ENCODE data around the gene LRRN1. TPM values are rescaled to one million over a fixed set of nuclear protein-coding genes. Genes with fewer than 3 reads are reported as not detected.

The LRRN1 gene
- total and polyA plus RNA-seq, 3 experiments from 2014 or later, result 0.23 to 0.80 (median 0.39) TPM

- CTCF ChIA-PET, result no interaction called here
- Mint-ChIP-seq H3K36me3 (peaks cover 0 to 17% (median 3%) of the 10 kb centered on the region in 3 donors), H3K4me3 (no peak overlapping the region), H3K9me3 (peaks cover 9 to 30% (median 24%) of the 10 kb centered on the region in 5 donors), H3K27ac (no peak overlapping the region), H3K4me1 (peaks cover 0 to 1% (median 0%) of the 10 kb centered on the region in 3 donors), H3K27me3 (no peaks in the 10 kb centered on the region)
- no peak for DNase-seq
- Histone ChIP-seq H3K36me3 (ENCODE audit: insufficient read depth, low read length) (no peaks in the 10 kb centered on the region), H3K4me3 (ENCODE audit: low read length) (no peak overlapping the region), H3K27me3 (ENCODE audit: insufficient read depth, low read length, poor library complexity, severe bottlenecking) (no peaks in the 10 kb centered on the region), H3K4me1 (ENCODE audit: insufficient read depth, low read length) (no peaks in the 10 kb centered on the region), H3K27ac (ENCODE audit: low read depth, low read length) (no peak overlapping the region), H3K9me3 (ENCODE audit: low read length) (no peaks in the 10 kb centered on the region)
- POLR2A ChIA-PET, result no interaction called here
These were observed 43.1 kb downstream of the LRRN1 start for GRCh38 chr3:3842356-3842755.

GRCh38 chr3:3847994-3848922, 49.0 kb downstream of the LRRN1 start:
- POLR2A ChIA-PET, result no interaction called here
- H3K27ac Mint-ChIP-seq, result no peak overlapping the region

GRCh38 chr3:3848923-3849275, 49.7 kb downstream of the LRRN1 start:
- peaks cover 0 to 1% of the 10 kb centered on the region in 2 donors for H3K27me3 Mint-ChIP-seq
- CTCF ChIA-PET, result no interaction called here
- Histone ChIP-seq H3K27me3 (ENCODE audit: insufficient read depth, low read length, poor library complexity, severe bottlenecking) (no peaks in the 10 kb centered on the region), H3K4me1 (ENCODE audit: insufficient read depth, low read length) (no peaks in the 10 kb centered on the region), H3K4me3 (ENCODE audit: low read length) (no peak overlapping the region), H3K9me3 (ENCODE audit: low read length) (no peaks in the 10 kb centered on the region), H3K36me3 (ENCODE audit: insufficient read depth, low read length) (no peaks in the 10 kb centered on the region), H3K27ac (ENCODE audit: low read depth, low read length) (no peak overlapping the region)
- peaks cover 0 to 14% (median 3%) of the 10 kb centered on the region in 3 donors for H3K36me3 Mint-ChIP-seq
- DNase-seq, result no peak
- peaks cover 0 to 7% (median under 1%) of the 10 kb centered on the region in 5 donors for H3K9me3 Mint-ChIP-seq
- no peak overlapping the region for H3K4me3 Mint-ChIP-seq
- H3K27ac Mint-ChIP-seq, result no peak overlapping the region
- POLR2A ChIA-PET, result no interaction called here
- no peaks in the 10 kb centered on the region for H3K4me1 Mint-ChIP-seq

More at GRCh38 chr3:3847994-3848922, 49.0 kb downstream of the LRRN1 start:
- Histone ChIP-seq H3K27me3 (ENCODE audit: insufficient read depth, low read length, poor library complexity, severe bottlenecking) (no peaks in the 10 kb centered on the region), H3K36me3 (ENCODE audit: insufficient read depth, low read length) (no peaks in the 10 kb centered on the region), H3K9me3 (ENCODE audit: low read length) (no peaks in the 10 kb centered on the region), H3K4me1 (ENCODE audit: insufficient read depth, low read length) (no peaks in the 10 kb centered on the region), H3K27ac (ENCODE audit: low read depth, low read length) (no peak overlapping the region), H3K4me3 (ENCODE audit: low read length) (no peak overlapping the region)
- CTCF ChIA-PET, result no interaction called here
- H3K4me3 Mint-ChIP-seq, result no peak overlapping the region
- peaks cover 0 to 8% (median 2%) of the 10 kb centered on the region in 5 donors for H3K9me3 Mint-ChIP-seq
- H3K36me3 Mint-ChIP-seq, result peaks cover 0 to 14% (median 3%) of the 10 kb centered on the region in 3 donors
- H3K4me1 Mint-ChIP-seq, result no peaks in the 10 kb centered on the region
- H3K27me3 Mint-ChIP-seq, result peaks cover 0 to under 1% of the 10 kb centered on the region in 2 donors
- DNase-seq, result no peak

- H3K27ac Mint-ChIP-seq, result no peak overlapping the region
- Histone ChIP-seq H3K4me1 (ENCODE audit: insufficient read depth, low read length) (no peaks in the 10 kb centered on the region), H3K27ac (ENCODE audit: low read depth, low read length) (no peak overlapping the region), H3K4me3 (ENCODE audit: low read length) (no peak overlapping the region), H3K27me3 (ENCODE audit: insufficient read depth, low read length, poor library complexity, severe bottlenecking) (no peaks in the 10 kb centered on the region), H3K36me3 (ENCODE audit: insufficient read depth, low read length) (no peaks in the 10 kb centered on the region), H3K9me3 (ENCODE audit: low read length) (no peaks in the 10 kb centered on the region)
- peaks cover 0 to 3% (median 0%) of the 10 kb centered on the region in 5 donors for H3K9me3 Mint-ChIP-seq
- peaks cover 0 to 1% of the 10 kb centered on the region in 2 donors for H3K27me3 Mint-ChIP-seq
- no peaks in the 10 kb centered on the region for H3K36me3 Mint-ChIP-seq
- ChIA-PET POLR2A (no interaction called here), CTCF (no interaction called here)
- H3K4me3 Mint-ChIP-seq, result no peak overlapping the region
- no peak for DNase-seq
- H3K4me1 Mint-ChIP-seq, result no peaks in the 10 kb centered on the region
These were observed 52.5 kb downstream of the LRRN1 start for GRCh38 chr3:3851621-3852323.

- H3K9me3 ChIP-seq (ENCODE audit: low read length), result no peaks in the 10 kb centered on the region
- H3K36me3 ChIP-seq (ENCODE audit: insufficient read depth, low read length), result no peaks in the 10 kb centered on the region
- no peak overlapping the region for H3K4me3 ChIP-seq (ENCODE audit: low read length)
- H3K27me3 ChIP-seq (ENCODE audit: insufficient read depth, low read length, poor library complexity, severe bottlenecking), result no peaks in the 10 kb centered on the region
- no peak overlapping the region for H3K27ac Mint-ChIP-seq
- H3K27me3 Mint-ChIP-seq, result peaks cover 0 to 1% of the 10 kb centered on the region in 2 donors
- no peak overlapping the region for H3K27ac ChIP-seq (ENCODE audit: low read depth, low read length)
- no peak for DNase-seq
- ChIA-PET CTCF (no interaction called here), POLR2A (no interaction called here)
- H3K4me1 Mint-ChIP-seq, result no peaks in the 10 kb centered on the region
- H3K4me3 Mint-ChIP-seq, result no peak overlapping the region
- H3K36me3 Mint-ChIP-seq, result no peaks in the 10 kb centered on the region
- no peaks in the 10 kb centered on the region for H3K4me1 ChIP-seq (ENCODE audit: insufficient read depth, low read length)
- peaks cover 0 to 3% (median 0%) of the 10 kb centered on the region in 5 donors for H3K9me3 Mint-ChIP-seq
These were observed 54.3 kb downstream of the LRRN1 start for GRCh38 chr3:3853544-3853943.

- H3K4me1 Mint-ChIP-seq, result no peaks in the 10 kb centered on the region
These were observed 55.8 kb downstream of the LRRN1 start for GRCh38 chr3:3855056-3855455.

GRCh38 chr3:3860235-3860634, 61.0 kb downstream of the LRRN1 start:
- no peaks in the 10 kb centered on the region for H3K4me1 Mint-ChIP-seq

More at GRCh38 chr3:3855056-3855455, 55.8 kb downstream of the LRRN1 start:
- no peaks in the 10 kb centered on the region for H3K27me3 ChIP-seq (ENCODE audit: insufficient read depth, low read length, poor library complexity, severe bottlenecking)
- H3K27me3 Mint-ChIP-seq, result peaks cover 0 to 1% of the 10 kb centered on the region in 2 donors
- H3K36me3 ChIP-seq (ENCODE audit: insufficient read depth, low read length), result no peaks in the 10 kb centered on the region
- ChIA-PET POLR2A (no interaction called here), CTCF (no interaction called here)
- no peaks in the 10 kb centered on the region for H3K4me1 ChIP-seq (ENCODE audit: insufficient read depth, low read length)
- no peak for DNase-seq
- peaks cover 0 to 3% (median 0%) of the 10 kb centered on the region in 5 donors for H3K9me3 Mint-ChIP-seq
- no peaks in the 10 kb centered on the region for H3K9me3 ChIP-seq (ENCODE audit: low read length)
- H3K27ac ChIP-seq (ENCODE audit: low read depth, low read length), result no peak overlapping the region
- no peaks in the 10 kb centered on the region for H3K36me3 Mint-ChIP-seq
- H3K27ac Mint-ChIP-seq, result peak overlapping the region in 1 of 8 donors; percentile 22
- no peak overlapping the region for H3K4me3 ChIP-seq (ENCODE audit: low read length)
- no peak overlapping the region for H3K4me3 Mint-ChIP-seq

GRCh38 chr3:3862534-3862933, 63.3 kb downstream of the LRRN1 start:
- no peak overlapping the region for H3K4me3 Mint-ChIP-seq

More at GRCh38 chr3:3860235-3860634, 61.0 kb downstream of the LRRN1 start:
- no peaks in the 10 kb centered on the region for H3K9me3 ChIP-seq (ENCODE audit: low read length)
- no peak overlapping the region for H3K4me3 ChIP-seq (ENCODE audit: low read length)
- H3K4me3 Mint-ChIP-seq, result no peak overlapping the region
- H3K27ac ChIP-seq (ENCODE audit: low read depth, low read length), result no peak overlapping the region
- H3K36me3 Mint-ChIP-seq, result peaks cover 2 to 18% (median 7%) of the 10 kb centered on the region in 3 donors
- peaks cover 0 to 2% of the 10 kb centered on the region in 2 donors for H3K27me3 Mint-ChIP-seq
- no peaks in the 10 kb centered on the region for H3K36me3 ChIP-seq (ENCODE audit: insufficient read depth, low read length)
- POLR2A ChIA-PET, result no interaction called here
- peaks cover 2 to 9% (median 5%) of the 10 kb centered on the region in 5 donors for H3K9me3 Mint-ChIP-seq
- H3K27me3 ChIP-seq (ENCODE audit: insufficient read depth, low read length, poor library complexity, severe bottlenecking), result no peaks in the 10 kb centered on the region
- no peak for DNase-seq
- no peaks in the 10 kb centered on the region for H3K4me1 ChIP-seq (ENCODE audit: insufficient read depth, low read length)
- no peak overlapping the region for H3K27ac Mint-ChIP-seq
- CTCF ChIA-PET, result no interaction called here

More at GRCh38 chr3:3862534-3862933, 63.3 kb downstream of the LRRN1 start:
- no peak overlapping the region for H3K4me3 ChIP-seq (ENCODE audit: low read length)
- H3K36me3 ChIP-seq (ENCODE audit: insufficient read depth, low read length), result no peaks in the 10 kb centered on the region
- ChIA-PET POLR2A (no interaction called here), CTCF (no interaction called here)
- H3K27me3 Mint-ChIP-seq, result peaks cover 0 to 2% of the 10 kb centered on the region in 2 donors
- H3K9me3 Mint-ChIP-seq, result peaks cover 4 to 19% (median 11%) of the 10 kb centered on the region in 5 donors
- DNase-seq, result no peak
- H3K27me3 ChIP-seq (ENCODE audit: insufficient read depth, low read length, poor library complexity, severe bottlenecking), result no peaks in the 10 kb centered on the region
- H3K36me3 Mint-ChIP-seq, result peaks cover 2 to 31% (median 7%) of the 10 kb centered on the region in 3 donors
- H3K27ac ChIP-seq (ENCODE audit: low read depth, low read length), result no peak overlapping the region
- H3K27ac Mint-ChIP-seq, result no peak overlapping the region
- no peaks in the 10 kb centered on the region for H3K4me1 Mint-ChIP-seq
- H3K9me3 ChIP-seq (ENCODE audit: low read length), result no peaks in the 10 kb centered on the region
- no peaks in the 10 kb centered on the region for H3K4me1 ChIP-seq (ENCODE audit: insufficient read depth, low read length)
